K562 (cell line): ENCODE measurements around the gene LUC7L3. TPM values are rescaled to one million over a fixed set of nuclear protein-coding genes. Genes with fewer than 3 reads are reported as not detected.

Experiments used
- BCL6 ChIP-seq: fragments of 250-450 bp; sonication (Bioruptor Pico); IDR thresholded peaks from 2 replicates; pipeline ENCODE4 v1.4.0; 2020
- CAMTA2 ChIP-seq: fragments of 250-450 bp; sonication (Bioruptor Pico); conservative IDR thresholded peaks from 2 replicates; pipeline ENCODE4 v1.5.1; 2022
- CBFA2T2 ChIP-seq: fragments of 450-650 bp; conservative IDR thresholded peaks from 2 replicates; pipeline ENCODE4 v1.6.1; 2017; ENCODE audit warnings: mild to moderate bottlenecking
- CBX1 ChIP-seq: sonication (generic); IDR thresholded peaks from 2 replicates; pipeline ENCODE4 v1.6.1; 2016; ENCODE audit warnings: antibody characterized with exemption, low read depth, mild to moderate bottlenecking
- DACH1 ChIP-seq: fragments of 450-650 bp; IDR thresholded peaks from 2 replicates; pipeline ENCODE4 v1.6.1; 2018; ENCODE audit not compliant: partially characterized antibody
- DPF2 ChIP-seq: fragments of 450-650 bp; IDR thresholded peaks from 2 replicates; pipeline ENCODE4 v1.6.1; 2016
- HIVEP1 ChIP-seq: fragments of 250-450 bp; sonication (Bioruptor Pico); IDR thresholded peaks from 2 replicates; pipeline ENCODE4 v1.4.0; 2020; ENCODE audit warnings: mild to moderate bottlenecking
- HMG20A ChIP-seq: fragments of 450-650 bp; formaldehyde crosslinking; conservative IDR thresholded peaks from 2 replicates; pipeline ENCODE4 v1.4.0; 2020; ENCODE audit warnings: mild to moderate bottlenecking, mixed read lengths
- MYNN ChIP-seq, 2 experiments: sonication (generic); formaldehyde crosslinking in 1 of 2; IDR thresholded peaks; 2 replicates each; pipeline versions ENCODE4 v1.5.0 to v1.6.1; 2016 to 2020; ENCODE audit warnings: antibody characterized with exemption in 1 of 2, missing genetic modification reagents in 1 of 2
- NCOA4 ChIP-seq: fragments of 450-650 bp; IDR thresholded peaks from 2 replicates; pipeline ENCODE4 v1.6.1; 2018; ENCODE audit warnings: mild to moderate bottlenecking; ENCODE audit not compliant: partially characterized antibody
- NFE2L1 ChIP-seq: fragments of 450-650 bp; IDR thresholded peaks from 2 replicates; pipeline ENCODE4 v1.6.1; 2016; ENCODE audit warnings: missing genetic modification characterization, low read depth, mild to moderate bottlenecking, missing compliant biosample characterization, moderate library complexity, borderline replicate concordance
- RBM14 ChIP-seq: fragments of 200-400 bp; formaldehyde crosslinking; IDR thresholded peaks from 2 replicates; pipeline ENCODE4 v1.6.1; 2018; ENCODE audit warnings: low read depth, mild to moderate bottlenecking, low read length, moderate library complexity, borderline replicate concordance; ENCODE audit not compliant: insufficient read depth
- SETDB1 ChIP-seq: IDR thresholded peaks from one replicate; pipeline ENCODE4 v1.6.1; 2012; ENCODE audit warnings: low read length, control low read depth, inconsistent platforms
- TOE1 ChIP-seq, 2 experiments: fragments of 450-650 bp in 1 of 2; sonication (generic) in 1 of 2; formaldehyde crosslinking in 1 of 2; IDR thresholded peaks; 2 replicates each; pipeline versions ENCODE4 v1.7.1 to v1.8.0; 2016 to 2022; ENCODE audit warnings: borderline replicate concordance in 2 of 2, mild to moderate bottlenecking in 2 of 2, antibody characterized with exemption in 1 of 2, inconsistent platforms in 1 of 2, low read depth in 1 of 2, missing genetic modification reagents in 1 of 2, moderate library complexity in 1 of 2
- ZFPM2 ChIP-seq: fragments of 250-450 bp; sonication (Bioruptor Pico); IDR thresholded peaks from 2 replicates; pipeline ENCODE4 v1.5.1; 2022; ENCODE audit warnings: mild to moderate bottlenecking
- polyA plus RNA-seq, 8 experiments: library from polyadenylated mRNA; depleted of rRNA in 4 of 8; stranded (reverse) in 5 of 8; unstranded in 3 of 8; fragments of >200 nt; fragmentation: Nextera tagmentation in 2 of 8; fragmentation: Illumina TruSeq in 1 of 8; extraction: Ambion mirVana in 2 of 8; extraction: Trizol in 1 of 8; gene quantifications; 2 replicates each; pipeline versions ENCODE4 v1.2.1 to v1.2.3, GENCODE V29; 2011 to 2014; ENCODE audit warnings: inconsistent platforms in 1 of 8, missing spikeins in 1 of 8
- total RNA-seq, 7 experiments: library from RNA; depleted of rRNA in 6 of 7; stranded (reverse); fragments of >200 nt in 6 of 7; fragmentation: Illumina TruSeq in 2 of 7; extraction: Trizol in 2 of 7; gene quantifications; 2 replicates each; pipeline versions ENCODE4 v1.2.1 to v1.2.3, GENCODE V29; 2011 to 2021; ENCODE audit warnings: low replicate concordance in 1 of 7
- TF ChIP-seq, protein P1 (sequence below): IDR thresholded peaks from 2 replicates; pipeline ENCODE4 v1.6.1; 2016; ENCODE audit warnings: missing genetic modification characterization, missing compliant biosample characterization
- TF ChIP-seq, protein P2 (sequence below): sonication (generic); formaldehyde crosslinking; IDR thresholded peaks from 2 replicates; pipeline ENCODE4 v1.8.1; 2023; ENCODE audit warnings: mild to moderate bottlenecking, missing genetic modification reagents
- TF ChIP-seq, protein P3 (sequence below): sonication (generic); formaldehyde crosslinking; IDR thresholded peaks from 2 replicates; pipeline ENCODE4 v1.8.0; 2022; ENCODE audit warnings: missing genetic modification reagents, mild to moderate bottlenecking, borderline replicate concordance
- TF ChIP-seq, protein P4 (sequence below): sonication (generic); formaldehyde crosslinking; IDR thresholded peaks from 2 replicates; pipeline ENCODE4 v1.8.0; 2022; ENCODE audit warnings: missing genetic modification reagents, mild to moderate bottlenecking, moderate library complexity, borderline replicate concordance
- TF ChIP-seq, protein P5 (sequence below): fragments of 450-650 bp; IDR thresholded peaks from 2 replicates; pipeline ENCODE4 v1.6.1; 2016; ENCODE audit warnings: missing biosample characterization, missing genetic modification characterization

LUC7L3 gene
- total and polyA plus RNA-seq, 9 of the 15 experiments (the other 6 are each of a cell fraction or from before 2014, with no cell fraction given): 80.8 to 284 (median 127) TPM

DNA sequence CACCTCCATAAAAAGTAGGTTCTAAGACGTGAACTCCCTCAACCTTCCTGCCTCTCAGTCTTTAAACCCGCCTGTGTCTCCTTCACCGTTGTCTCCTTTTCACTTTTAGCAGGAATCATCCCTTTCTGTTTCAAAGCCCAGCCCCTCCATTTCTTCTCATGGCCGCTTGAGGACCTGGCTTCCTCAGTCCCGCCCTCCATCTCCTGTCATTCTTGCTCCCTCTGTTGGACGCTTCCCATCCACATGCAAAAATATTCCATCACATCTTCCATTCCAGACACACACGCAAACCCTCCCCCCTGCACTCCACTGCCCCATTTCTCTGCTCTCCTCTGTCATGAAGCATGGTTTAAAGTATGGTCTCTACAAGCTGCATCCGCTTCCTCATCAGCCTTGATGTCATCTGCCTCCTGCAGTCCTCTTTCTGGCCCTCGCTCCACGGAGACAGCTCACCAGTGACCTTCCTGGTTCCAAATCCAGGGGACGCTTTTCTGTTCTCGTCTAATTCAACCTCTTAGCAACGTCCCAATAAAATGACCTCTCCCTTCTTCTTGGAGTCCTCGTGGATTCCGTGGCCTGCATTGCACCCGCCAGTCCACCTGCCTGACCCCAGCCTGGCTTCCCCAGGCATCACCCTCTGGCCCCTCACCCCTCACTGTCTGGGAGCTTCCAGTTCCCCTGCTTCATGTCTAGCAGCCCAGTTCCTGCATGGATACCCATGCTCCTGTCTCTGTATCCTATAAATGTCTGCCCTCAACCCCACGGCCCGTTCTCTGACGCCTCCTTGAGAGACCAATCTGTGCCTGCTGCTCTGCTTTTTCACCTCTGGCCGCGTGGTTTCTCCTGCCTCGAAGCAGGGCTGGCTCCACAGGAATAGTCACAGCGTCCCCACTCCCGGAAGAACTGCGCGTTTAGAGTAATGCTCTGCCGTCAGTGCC lies 37.9 kb upstream of the LUC7L3 start (continued):
- TF ChIP-seq CBFA2T2 (no peak), CAMTA2 (CRISPR knock-in tag) (no peak), MYNN (IDR thresholded peaks at IDR 0.05) (no peak), MYNN (CRISPR knock-in tag; IDR thresholded peaks at IDR 0.05) (no peak), HIVEP1 (CRISPR knock-in tag) (no peak), NFE2L1 (tag) (no peak), NCOA4 (no peak), HMG20A (CRISPR knock-in tag) (no peak), DPF2 (0 out of 2 replicates have a peak, but pooled peaks have one; percentile 9), BCL6 (CRISPR knock-in tag) (no peak), SETDB1 (no peak), RBM14 (no peak), ZFPM2 (CRISPR knock-in tag) (no peak), CBX1 (no peak), TOE1 (IDR thresholded peaks at IDR 0.05; ENCODE audit: borderline replicate concordance) (no peak), TOE1 (CRISPR knock-in tag; IDR thresholded peaks at IDR 0.05; ENCODE audit: borderline replicate concordance, low read depth) (no peak), DACH1 (no peak)
- TF ChIP-seq, protein P1, sequence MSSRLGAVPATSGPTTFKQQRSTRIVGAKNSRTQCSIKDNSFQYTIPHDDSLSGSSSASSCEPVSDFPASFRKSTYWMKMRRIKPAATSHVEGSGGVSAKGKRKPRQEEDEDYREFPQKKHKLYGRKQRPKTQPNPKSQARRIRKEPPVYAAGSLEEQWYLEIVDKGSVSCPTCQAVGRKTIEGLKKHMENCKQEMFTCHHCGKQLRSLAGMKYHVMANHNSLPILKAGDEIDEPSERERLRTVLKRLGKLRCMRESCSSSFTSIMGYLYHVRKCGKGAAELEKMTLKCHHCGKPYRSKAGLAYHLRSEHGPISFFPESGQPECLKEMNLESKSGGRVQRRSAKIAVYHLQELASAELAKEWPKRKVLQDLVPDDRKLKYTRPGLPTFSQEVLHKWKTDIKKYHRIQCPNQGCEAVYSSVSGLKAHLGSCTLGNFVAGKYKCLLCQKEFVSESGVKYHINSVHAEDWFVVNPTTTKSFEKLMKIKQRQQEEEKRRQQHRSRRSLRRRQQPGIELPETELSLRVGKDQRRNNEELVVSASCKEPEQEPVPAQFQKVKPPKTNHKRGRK (tag): no peak
- TF ChIP-seq, protein P2, sequence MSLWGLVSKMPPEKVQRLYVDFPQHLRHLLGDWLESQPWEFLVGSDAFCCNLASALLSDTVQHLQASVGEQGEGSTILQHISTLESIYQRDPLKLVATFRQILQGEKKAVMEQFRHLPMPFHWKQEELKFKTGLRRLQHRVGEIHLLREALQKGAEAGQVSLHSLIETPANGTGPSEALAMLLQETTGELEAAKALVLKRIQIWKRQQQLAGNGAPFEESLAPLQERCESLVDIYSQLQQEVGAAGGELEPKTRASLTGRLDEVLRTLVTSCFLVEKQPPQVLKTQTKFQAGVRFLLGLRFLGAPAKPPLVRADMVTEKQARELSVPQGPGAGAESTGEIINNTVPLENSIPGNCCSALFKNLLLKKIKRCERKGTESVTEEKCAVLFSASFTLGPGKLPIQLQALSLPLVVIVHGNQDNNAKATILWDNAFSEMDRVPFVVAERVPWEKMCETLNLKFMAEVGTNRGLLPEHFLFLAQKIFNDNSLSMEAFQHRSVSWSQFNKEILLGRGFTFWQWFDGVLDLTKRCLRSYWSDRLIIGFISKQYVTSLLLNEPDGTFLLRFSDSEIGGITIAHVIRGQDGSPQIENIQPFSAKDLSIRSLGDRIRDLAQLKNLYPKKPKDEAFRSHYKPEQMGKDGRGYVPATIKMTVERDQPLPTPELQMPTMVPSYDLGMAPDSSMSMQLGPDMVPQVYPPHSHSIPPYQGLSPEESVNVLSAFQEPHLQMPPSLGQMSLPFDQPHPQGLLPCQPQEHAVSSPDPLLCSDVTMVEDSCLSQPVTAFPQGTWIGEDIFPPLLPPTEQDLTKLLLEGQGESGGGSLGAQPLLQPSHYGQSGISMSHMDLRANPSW: no peak
- TF ChIP-seq, protein P3, sequence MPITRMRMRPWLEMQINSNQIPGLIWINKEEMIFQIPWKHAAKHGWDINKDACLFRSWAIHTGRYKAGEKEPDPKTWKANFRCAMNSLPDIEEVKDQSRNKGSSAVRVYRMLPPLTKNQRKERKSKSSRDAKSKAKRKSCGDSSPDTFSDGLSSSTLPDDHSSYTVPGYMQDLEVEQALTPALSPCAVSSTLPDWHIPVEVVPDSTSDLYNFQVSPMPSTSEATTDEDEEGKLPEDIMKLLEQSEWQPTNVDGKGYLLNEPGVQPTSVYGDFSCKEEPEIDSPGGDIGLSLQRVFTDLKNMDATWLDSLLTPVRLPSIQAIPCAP: no peak
- TF ChIP-seq, protein P4, sequence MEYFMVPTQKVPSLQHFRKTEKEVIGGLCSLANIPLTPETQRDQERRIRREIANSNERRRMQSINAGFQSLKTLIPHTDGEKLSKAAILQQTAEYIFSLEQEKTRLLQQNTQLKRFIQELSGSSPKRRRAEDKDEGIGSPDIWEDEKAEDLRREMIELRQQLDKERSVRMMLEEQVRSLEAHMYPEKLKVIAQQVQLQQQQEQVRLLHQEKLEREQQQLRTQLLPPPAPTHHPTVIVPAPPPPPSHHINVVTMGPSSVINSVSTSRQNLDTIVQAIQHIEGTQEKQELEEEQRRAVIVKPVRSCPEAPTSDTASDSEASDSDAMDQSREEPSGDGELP (CRISPR knock-in tag): no peak
- TF ChIP-seq, protein P5, sequence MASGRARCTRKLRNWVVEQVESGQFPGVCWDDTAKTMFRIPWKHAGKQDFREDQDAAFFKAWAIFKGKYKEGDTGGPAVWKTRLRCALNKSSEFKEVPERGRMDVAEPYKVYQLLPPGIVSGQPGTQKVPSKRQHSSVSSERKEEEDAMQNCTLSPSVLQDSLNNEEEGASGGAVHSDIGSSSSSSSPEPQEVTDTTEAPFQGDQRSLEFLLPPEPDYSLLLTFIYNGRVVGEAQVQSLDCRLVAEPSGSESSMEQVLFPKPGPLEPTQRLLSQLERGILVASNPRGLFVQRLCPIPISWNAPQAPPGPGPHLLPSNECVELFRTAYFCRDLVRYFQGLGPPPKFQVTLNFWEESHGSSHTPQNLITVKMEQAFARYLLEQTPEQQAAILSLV: no peak
